Cardiac muscle cell (in vitro differentiated cells and primary cell): Measurements from ENCODE around the gene DNMT3A. TPM values are rescaled to one million over a fixed set of nuclear protein-coding genes. Genes with fewer than 3 reads are reported as not detected.

ENCODE experiments used
- DNase-seq, 2 donors: peaks; one replicate each; pipeline versions ENCODE4 v3.0.0 to v3.0.0-alpha.2; 2010 to 2017; ENCODE audit warnings: low read depth in 1 of 2, low spot score in 1 of 2
- H3K27ac ChIP-seq: fragments of 200-600 bp; sonication (generic); 2 replicates; pipeline ENCODE4 v1.5.1; 2016
- H3K27me3 ChIP-seq: fragments of 200-600 bp; sonication (generic); 2 replicates; pipeline ENCODE4 v1.6.0; 2016; ENCODE audit warnings: control low read depth
- H3K36me3 ChIP-seq: fragments of 200-600 bp; sonication (generic); 2 replicates; pipeline ENCODE4 v1.5.1; 2016; ENCODE audit warnings: control low read depth
- H3K4me1 ChIP-seq: fragments of 200-600 bp; sonication (generic); 2 replicates; pipeline ENCODE4 v1.8.1; 2017; ENCODE audit warnings: low read depth, mild to moderate bottlenecking, mixed run types
- H3K4me3 ChIP-seq: fragments of 200-600 bp; sonication (generic); 2 replicates; pipeline ENCODE4 v1.5.1; 2016; ENCODE audit warnings: mild to moderate bottlenecking
- H3K9me3 ChIP-seq: fragments of 200-600 bp; sonication (generic); 2 replicates; pipeline ENCODE4 v1.5.1; 2017; ENCODE audit warnings: low read depth, mild to moderate bottlenecking, control low read depth
- CTCF ChIP-seq: IDR thresholded peaks from 2 replicates; pipeline ENCODE4 v1.5.1; 2012; ENCODE audit warnings: low read depth, mild to moderate bottlenecking, low read length
- polyA plus RNA-seq: library from polyadenylated mRNA; unstranded; fragments of >200 nt; fragmentation: Nextera tagmentation; extraction: Ambion mirVana; gene quantifications from 2 replicates; pipeline ENCODE4 v1.2.1, GENCODE V29; 2016
- total RNA-seq: library from RNA; depleted of rRNA; stranded (reverse); fragments of >200 nt; gene quantifications from 2 replicates; pipeline ENCODE4 v1.2.3, GENCODE V29; 2016

The DNMT3A gene
- total and polyA plus RNA-seq, 2 experiments from 2014 or later = 52.9 to 116 TPM

GRCh38 chr2:25229279-25230197 lies 112.2 kb downstream of the DNMT3A start:
- no peak for DNase-seq
- H3K9me3 ChIP-seq = no peaks in the 10 kb centered on the region
- H3K27ac ChIP-seq = peak overlapping the region; percentile 88

GRCh38 chr2:25228848-25229278 lies 112.9 kb downstream of the DNMT3A start:
- H3K4me3 ChIP-seq = no peak overlapping the region
- peaks cover 7% of the 10 kb centered on the region for H3K36me3 ChIP-seq
- H3K27ac ChIP-seq = peak overlapping the region; percentile 88
- H3K27me3 ChIP-seq = no peaks in the 10 kb centered on the region
- TF ChIP-seq CTCF = peak; percentile 83
- H3K9me3 ChIP-seq = no peaks in the 10 kb centered on the region
- peaks cover 40% of the 10 kb centered on the region for H3K4me1 ChIP-seq
- peak; percentile 86 to 87 for DNase-seq

More at GRCh38 chr2:25229279-25230197, 112.2 kb downstream of the DNMT3A start:
- H3K27me3 ChIP-seq = no peaks in the 10 kb centered on the region
- TF ChIP-seq CTCF = no peak
- H3K36me3 ChIP-seq = peaks cover 14% of the 10 kb centered on the region
- peaks cover 40% of the 10 kb centered on the region for H3K4me1 ChIP-seq
- H3K4me3 ChIP-seq = no peak overlapping the region

- Histone ChIP-seq H3K9me3 (no peaks in the 10 kb centered on the region), H3K27ac (no peak overlapping the region), H3K4me3 (no peak overlapping the region), H3K36me3 (peaks cover 1% of the 10 kb centered on the region), H3K27me3 (no peaks in the 10 kb centered on the region), H3K4me1 (peaks cover 40% of the 10 kb centered on the region)
- DNase-seq = no peak
- no peak for TF ChIP-seq CTCF
Measured at GRCh38 chr2:25227576-25227975, 114.1 kb downstream of the DNMT3A start.

DNA sequence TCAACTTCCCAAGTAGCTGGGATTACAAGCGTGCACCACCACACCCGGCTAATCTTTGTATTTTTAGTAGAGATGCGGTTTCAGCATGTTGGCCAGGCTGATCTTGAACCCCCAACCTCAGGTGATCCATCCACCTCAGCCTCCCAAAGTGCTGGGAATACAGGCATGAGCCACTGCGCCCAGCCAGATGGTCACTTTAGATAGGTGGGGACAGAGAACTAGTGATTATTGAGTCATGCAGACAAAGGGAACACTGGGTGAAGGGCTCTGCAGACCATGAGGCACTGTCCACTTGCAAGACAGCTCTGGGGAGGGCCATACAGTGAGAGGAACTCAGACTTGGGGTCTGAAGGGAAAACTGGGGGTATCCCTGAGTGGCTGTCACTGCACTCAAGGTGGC lies 114.9 kb downstream of the DNMT3A start:
- no peaks in the 10 kb centered on the region for H3K27me3 ChIP-seq
- H3K9me3 ChIP-seq = no peaks in the 10 kb centered on the region
- no peak for TF ChIP-seq CTCF
- H3K4me1 ChIP-seq = peaks cover 36% of the 10 kb centered on the region
- H3K27ac ChIP-seq = no peak overlapping the region
- H3K36me3 ChIP-seq = no peaks in the 10 kb centered on the region
- DNase-seq = no peak
- H3K4me3 ChIP-seq = no peak overlapping the region

DNA sequence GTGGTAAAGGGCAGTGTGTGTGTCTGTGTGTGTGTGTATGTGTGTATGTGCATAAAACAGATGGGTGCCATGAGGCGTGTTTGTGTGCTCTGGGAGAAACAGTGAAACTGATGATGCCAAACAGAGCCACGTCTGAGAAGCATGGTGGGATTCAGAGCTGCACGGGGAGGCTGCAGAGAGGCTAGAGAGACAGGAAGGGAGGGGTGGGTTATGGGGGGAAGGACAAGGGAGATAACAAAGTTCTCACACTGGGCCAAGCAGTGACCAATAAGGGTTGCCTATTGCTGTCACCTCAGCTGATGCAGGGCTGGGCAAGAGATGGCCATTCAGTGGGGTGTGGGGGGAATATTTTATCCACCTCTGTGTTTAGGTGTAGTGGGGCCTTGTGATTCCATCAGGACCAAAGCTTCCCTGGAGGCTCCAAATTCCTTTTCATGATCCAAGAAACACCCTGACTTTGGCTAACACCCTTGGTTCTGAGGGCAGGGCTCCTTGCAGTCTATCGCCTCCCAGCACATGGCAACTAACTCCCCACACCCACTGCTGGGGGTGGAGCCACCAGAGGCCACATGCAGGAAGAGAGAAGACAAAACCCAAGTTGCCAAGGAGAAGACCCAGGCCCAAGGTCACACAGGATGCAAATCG lies 119.1 kb downstream of the DNMT3A start:
- no peaks in the 10 kb centered on the region for H3K9me3 ChIP-seq
- no peak for DNase-seq

More for the DNA sequence above, 119.1 kb downstream of the DNMT3A start:
- Histone ChIP-seq H3K4me3 (no peak overlapping the region), H3K4me1 (no peaks in the 10 kb centered on the region), H3K27ac (no peak overlapping the region), H3K27me3 (no peaks in the 10 kb centered on the region), H3K36me3 (no peaks in the 10 kb centered on the region)
- no peak for TF ChIP-seq CTCF
